OCI-LY3 (cell line): Measurements from ENCODE around the gene GEMIN5.

Experiments
- EZH2phosphoT487 ChIP-seq: fragments of 200-600 bp; shearing (Covaris generic); IDR thresholded peaks from 2 replicates; pipeline ENCODE4 v1.6.1; 2018; ENCODE audit warnings: antibody characterized with exemption, mixed run types, low read depth
- TF ChIP-seq, protein P1 (sequence below): fragments of 200-600, 300-600 bp; sonication (generic); IDR thresholded peaks from 2 replicates; pipeline ENCODE4 v1.5.1; 2014; ENCODE audit warnings: antibody characterized with exemption, low read length, low read depth

DNA sequence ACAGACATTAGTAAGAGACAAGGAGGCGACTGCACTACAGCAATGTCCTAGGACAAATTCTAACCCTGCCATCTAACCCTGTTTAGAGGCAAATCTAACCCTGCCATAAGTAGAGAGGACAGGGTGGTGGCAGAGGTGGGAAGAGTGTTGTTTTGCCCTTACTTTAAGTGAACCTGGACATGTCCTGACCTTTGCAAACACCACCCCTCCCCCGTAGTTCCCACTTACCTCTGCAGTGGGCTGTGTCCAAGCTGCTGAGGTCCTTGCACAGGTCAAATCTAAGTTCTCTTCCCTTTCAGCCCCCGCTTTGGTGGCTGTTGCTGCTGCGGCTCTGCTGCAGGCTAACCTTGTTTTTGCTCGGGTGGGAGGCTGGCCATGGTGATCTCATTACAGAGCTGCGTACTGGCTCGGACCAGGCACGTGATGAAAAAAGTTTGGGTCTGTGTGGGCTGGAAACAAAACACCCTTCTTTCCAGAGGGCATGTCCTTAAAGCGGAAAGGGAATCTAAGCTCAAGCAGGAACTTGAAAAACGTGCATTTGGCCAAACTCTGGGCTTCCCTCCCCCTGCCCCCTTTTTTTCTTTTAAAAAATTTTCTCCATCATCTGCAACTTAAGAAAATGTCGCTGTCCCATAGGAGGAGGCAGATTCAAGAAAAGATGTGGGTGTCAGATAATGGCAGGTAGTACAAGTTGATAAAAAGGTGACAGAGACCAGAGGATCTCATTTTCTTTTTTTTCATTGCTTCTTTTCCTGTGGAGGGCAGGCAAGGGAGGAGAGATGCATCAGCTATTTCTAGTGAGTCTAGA is 87.6 kb downstream of the GEMIN5 start, which contains the start of gene FAXDC2:
- TF ChIP-seq, protein P1, sequence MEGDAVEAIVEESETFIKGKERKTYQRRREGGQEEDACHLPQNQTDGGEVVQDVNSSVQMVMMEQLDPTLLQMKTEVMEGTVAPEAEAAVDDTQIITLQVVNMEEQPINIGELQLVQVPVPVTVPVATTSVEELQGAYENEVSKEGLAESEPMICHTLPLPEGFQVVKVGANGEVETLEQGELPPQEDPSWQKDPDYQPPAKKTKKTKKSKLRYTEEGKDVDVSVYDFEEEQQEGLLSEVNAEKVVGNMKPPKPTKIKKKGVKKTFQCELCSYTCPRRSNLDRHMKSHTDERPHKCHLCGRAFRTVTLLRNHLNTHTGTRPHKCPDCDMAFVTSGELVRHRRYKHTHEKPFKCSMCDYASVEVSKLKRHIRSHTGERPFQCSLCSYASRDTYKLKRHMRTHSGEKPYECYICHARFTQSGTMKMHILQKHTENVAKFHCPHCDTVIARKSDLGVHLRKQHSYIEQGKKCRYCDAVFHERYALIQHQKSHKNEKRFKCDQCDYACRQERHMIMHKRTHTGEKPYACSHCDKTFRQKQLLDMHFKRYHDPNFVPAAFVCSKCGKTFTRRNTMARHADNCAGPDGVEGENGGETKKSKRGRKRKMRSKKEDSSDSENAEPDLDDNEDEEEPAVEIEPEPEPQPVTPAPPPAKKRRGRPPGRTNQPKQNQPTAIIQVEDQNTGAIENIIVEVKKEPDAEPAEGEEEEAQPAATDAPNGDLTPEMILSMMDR, result no peak
- no peak for TF ChIP-seq EZH2phosphoT487
